ENCODE data around the gene CARD19.

CARD19 gene

GRCh38 chr9:93093877-93094657 is 1.9 kb upstream of the CARD19 start:
- no peak for DNase-seq (ENCODE audit: extremely low spot score)
- TF ChIP-seq, protein P1, sequence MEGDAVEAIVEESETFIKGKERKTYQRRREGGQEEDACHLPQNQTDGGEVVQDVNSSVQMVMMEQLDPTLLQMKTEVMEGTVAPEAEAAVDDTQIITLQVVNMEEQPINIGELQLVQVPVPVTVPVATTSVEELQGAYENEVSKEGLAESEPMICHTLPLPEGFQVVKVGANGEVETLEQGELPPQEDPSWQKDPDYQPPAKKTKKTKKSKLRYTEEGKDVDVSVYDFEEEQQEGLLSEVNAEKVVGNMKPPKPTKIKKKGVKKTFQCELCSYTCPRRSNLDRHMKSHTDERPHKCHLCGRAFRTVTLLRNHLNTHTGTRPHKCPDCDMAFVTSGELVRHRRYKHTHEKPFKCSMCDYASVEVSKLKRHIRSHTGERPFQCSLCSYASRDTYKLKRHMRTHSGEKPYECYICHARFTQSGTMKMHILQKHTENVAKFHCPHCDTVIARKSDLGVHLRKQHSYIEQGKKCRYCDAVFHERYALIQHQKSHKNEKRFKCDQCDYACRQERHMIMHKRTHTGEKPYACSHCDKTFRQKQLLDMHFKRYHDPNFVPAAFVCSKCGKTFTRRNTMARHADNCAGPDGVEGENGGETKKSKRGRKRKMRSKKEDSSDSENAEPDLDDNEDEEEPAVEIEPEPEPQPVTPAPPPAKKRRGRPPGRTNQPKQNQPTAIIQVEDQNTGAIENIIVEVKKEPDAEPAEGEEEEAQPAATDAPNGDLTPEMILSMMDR (IDR thresholded peaks at IDR 0.05; ENCODE audit: control extremely low read depth, extremely low read depth, low read depth, missing control alignments) = no peak
- ChIA-PET POLR2A (no interaction called here), CTCF (interaction anchor here (5.7 kb wide), 1 partner anchor 14 kb away, joined by 51 read pairs; no protein-coding TSS in a partner anchor)

DNA sequence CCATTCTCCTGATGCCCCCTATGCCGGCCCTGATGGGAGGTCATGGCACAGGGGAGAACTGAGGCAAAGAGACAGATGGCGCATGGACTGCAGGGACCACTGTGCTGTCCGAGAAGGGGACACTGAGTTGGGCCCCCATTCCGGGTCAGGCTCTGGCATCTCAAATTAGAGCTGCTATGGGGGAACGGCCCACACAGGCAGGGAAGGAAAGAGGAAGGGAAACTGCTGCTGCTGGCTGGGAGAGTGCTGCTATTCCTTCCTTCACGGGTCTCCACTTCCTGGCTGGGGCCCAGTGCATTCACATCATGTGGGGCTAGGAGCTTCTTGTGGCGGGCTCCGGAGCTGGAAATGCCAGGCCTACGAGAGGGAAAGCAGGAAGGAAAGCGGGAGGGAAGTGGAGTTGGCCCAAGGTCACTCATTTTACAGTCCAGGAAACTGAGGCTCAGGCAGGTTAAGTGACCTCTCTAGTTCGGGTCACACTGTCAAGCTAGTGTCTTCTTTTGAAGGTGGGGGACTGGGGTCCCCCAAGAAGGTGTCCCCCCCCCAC is 1.3 kb upstream of the CARD19 start:
- TF ChIP-seq, protein P1 (IDR thresholded peaks at IDR 0.05; ENCODE audit: control extremely low read depth, extremely low read depth, low read depth, missing control alignments) = no peak
- ChIA-PET CTCF (interaction anchor here (1.0 to 5.7 kb wide), 4 partner anchors 10 to 34 kb away, joined by 3 to 51 read pairs (median 3); no protein-coding TSS in a partner anchor), POLR2A (interaction anchor here (1.2 to 1.3 kb wide), 2 partner anchors 26 to 34 kb away, joined by 3 to 5 read pairs; no protein-coding TSS in a partner anchor)
- no peak for DNase-seq (ENCODE audit: extremely low spot score)

- POLR2A ChIA-PET = interaction anchor here (1.2 to 1.3 kb wide), 2 partner anchors 25 to 35 kb away, joined by 3 to 5 read pairs; no protein-coding TSS in a partner anchor
- TF ChIP-seq, protein P1 (IDR thresholded peaks at IDR 0.05; ENCODE audit: control extremely low read depth, extremely low read depth, low read depth, missing control alignments) = no peak
- peak; percentile 100 for DNase-seq (ENCODE audit: extremely low spot score)
- CTCF ChIA-PET = interaction anchor here (1.0 to 5.7 kb wide), 6 partner anchors 9 to 471 kb away, joined by 3 to 51 read pairs (median 3); partner anchors contain the start of gene NINJ1
These were observed 549 bp upstream of the CARD19 start for GRCh38 chr9:93095205-93096130.

- ChIA-PET POLR2A (interaction anchor here (0.6 kb wide), 1 partner anchor 333 kb away, joined by 3 read pairs; no protein-coding TSS in a partner anchor), CTCF (interaction anchor here (1.2 to 5.7 kb wide), 3 partner anchors 11 to 469 kb away, joined by 4 to 51 read pairs (median 5); no protein-coding TSS in a partner anchor)
- TF ChIP-seq, protein P1 (IDR thresholded peaks at IDR 0.05; ENCODE audit: control extremely low read depth, extremely low read depth, low read depth, missing control alignments) = no peak
- DNase-seq (ENCODE audit: extremely low spot score) = no peak
These were observed 880 bp downstream of the CARD19 start for GRCh38 chr9:93096811-93097382.

DNA sequence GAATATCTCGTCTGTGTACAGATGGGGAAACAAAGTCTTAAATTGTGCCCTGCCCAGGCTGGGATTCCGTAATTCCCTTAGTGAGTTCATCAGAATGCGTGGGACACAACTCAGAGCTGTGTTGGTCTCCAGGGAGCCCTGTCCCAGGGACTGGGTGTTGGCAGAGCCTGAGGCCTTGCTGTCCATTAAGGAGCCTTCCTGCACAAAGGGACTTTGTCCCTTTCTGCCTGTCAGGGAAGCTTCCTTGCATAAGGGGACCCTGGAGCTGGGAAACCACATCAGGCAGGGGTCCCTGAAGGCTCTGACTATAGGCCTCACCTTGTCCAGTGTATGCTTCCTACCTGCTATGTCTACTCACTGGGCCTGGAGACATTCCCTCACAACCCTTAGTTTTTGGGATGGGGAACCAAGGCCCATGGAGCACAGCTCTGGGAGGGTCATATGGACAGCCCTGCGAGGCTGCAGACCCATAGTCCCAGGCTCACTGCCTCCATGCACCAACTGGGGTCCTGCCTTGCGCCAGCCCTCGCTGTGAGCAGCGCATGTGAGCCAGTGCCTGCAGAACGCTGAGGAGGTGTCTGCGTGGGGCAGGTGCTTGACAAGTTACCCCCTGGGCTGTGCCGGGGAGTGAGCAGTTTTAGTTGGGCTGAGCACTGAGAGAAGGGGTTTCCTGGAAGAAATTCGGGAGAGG is 1.6 kb downstream of the CARD19 start:
- DNase-seq (ENCODE audit: extremely low spot score) = no peak
- TF ChIP-seq, protein P1 (IDR thresholded peaks at IDR 0.05; ENCODE audit: control extremely low read depth, extremely low read depth, low read depth, missing control alignments) = no peak
- ChIA-PET CTCF (interaction anchor here (1.8 to 5.7 kb wide), 2 partner anchors 10 to 22 kb away, joined by 4 to 51 read pairs; no protein-coding TSS in a partner anchor), POLR2A (no interaction called here)
